GM13976 (cell line): ENCODE results near the gene ZNF444.

ENCODE experiments used
- DNase-seq: peaks from one replicate; pipeline ENCODE4 v3.0.0; 2012; ENCODE audit warnings: low spot score
- CTCF ChIP-seq: IDR thresholded peaks from 2 replicates; pipeline ENCODE4 v1.5.1; 2012; ENCODE audit warnings: borderline replicate concordance, mild to moderate bottlenecking; ENCODE audit not compliant: insufficient read depth; ENCODE audit errors: extremely low read depth, missing control alignments, control extremely low read depth
- in situ Hi-C: fragments of 300-500 bp; cut with MboI; formaldehyde crosslinking; loops from one replicate; pipeline ENCODE4 v1.12.0; 2022; ENCODE audit warnings: low sequenced_read_pairs, mixed read lengths, inconsistent platforms; ENCODE audit not compliant: unreplicated experiment

Gene ZNF444

DNA sequence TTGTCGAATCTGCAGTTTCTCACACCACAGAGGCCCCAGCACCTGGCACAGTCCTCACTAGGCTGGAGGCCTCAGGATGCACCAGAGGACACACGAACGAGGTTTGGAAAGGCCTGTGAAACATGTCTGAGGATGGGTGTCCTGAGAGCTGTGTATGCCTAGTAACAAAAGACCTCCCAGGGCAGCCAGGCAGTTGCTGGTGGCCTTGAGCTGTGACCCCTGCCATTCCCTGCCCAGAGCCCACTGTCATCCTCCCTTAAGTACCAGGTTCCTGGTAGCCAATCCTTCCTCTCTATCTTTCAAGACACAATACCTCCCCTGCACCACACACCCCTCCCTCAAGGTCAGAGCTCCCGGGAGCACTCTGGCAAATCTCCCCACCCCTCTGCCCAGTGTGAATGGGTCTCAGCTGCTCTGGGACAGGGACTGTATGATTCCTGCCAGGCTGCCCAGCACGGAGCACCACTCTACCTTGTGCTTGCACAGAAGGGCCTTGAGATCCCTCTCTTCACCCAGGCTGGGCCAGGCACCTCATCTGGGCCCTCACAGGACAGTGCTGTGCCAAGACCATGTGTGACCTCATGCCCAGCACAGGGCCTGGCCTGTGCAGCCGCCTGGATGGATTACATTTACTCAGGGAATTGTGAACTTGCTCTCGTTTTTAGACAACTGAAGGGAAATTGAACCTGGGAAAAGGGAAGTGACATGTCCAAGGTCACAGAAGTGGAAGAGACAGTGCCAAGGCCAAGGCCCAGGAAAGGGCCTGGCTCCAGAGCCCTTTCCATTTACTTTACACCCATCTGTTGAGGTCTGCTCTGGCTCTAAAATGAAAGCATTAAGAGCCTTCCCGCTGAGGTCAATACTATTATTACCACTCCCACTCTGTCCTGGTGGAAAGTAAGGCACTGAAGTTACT lies 22.2 kb upstream of the ZNF444 start:
- DNase-seq = no peak
- in situ Hi-C loops = no loop called here
- no peak for TF ChIP-seq CTCF

DNA sequence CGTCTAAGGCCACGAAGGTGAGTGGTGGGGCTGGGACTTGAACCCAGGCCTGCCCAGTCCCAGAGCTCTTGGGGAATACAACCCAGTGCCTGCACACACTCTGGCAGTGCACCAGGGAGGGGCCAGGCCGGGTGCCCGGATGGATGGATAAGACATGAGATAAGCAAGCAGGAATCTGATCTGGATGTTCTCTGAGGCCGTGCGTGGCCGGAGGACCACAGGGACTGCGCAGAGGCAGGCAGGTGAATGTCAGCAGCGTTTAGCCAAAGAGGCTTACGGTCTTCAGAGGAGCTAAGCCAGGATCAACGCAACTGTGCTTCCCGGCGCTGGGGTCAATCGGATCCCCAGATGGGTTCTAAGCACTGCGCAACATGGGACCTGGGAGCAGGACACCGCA lies 21.5 kb upstream of the ZNF444 start:
- DNase-seq = no peak
- TF ChIP-seq CTCF = no peak

DNA sequence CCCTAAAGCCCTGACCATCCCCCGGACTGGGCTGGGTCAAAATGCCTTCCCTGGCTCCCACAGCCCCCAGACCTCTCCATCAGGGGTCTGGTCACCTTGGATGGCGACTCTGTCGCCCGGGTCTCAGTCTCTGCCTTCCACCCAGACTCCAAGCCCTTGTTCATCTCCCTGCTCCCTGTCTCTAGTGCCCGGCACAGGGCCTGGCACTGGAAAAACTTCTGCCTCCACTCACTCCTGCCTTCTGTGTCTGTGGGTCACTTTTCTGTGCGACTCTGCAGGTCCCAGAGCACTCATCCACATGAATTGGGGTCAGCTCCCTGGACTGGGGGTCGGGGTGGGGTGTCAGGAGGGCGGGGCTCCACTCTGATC lies 21.1 kb upstream of the ZNF444 start:
- no peak for TF ChIP-seq CTCF
- no peak for DNase-seq
- in situ Hi-C loops = no loop called here

More for the DNA sequence above, 21.5 kb upstream of the ZNF444 start:
- in situ Hi-C loops = no loop called here

- peak; percentile 92 for DNase-seq
- in situ Hi-C loops = no loop called here
- peak; percentile 11 for TF ChIP-seq CTCF
Observed at GRCh38 chr19:56120371-56121179, 20.5 kb upstream of the ZNF444 start.

DNA sequence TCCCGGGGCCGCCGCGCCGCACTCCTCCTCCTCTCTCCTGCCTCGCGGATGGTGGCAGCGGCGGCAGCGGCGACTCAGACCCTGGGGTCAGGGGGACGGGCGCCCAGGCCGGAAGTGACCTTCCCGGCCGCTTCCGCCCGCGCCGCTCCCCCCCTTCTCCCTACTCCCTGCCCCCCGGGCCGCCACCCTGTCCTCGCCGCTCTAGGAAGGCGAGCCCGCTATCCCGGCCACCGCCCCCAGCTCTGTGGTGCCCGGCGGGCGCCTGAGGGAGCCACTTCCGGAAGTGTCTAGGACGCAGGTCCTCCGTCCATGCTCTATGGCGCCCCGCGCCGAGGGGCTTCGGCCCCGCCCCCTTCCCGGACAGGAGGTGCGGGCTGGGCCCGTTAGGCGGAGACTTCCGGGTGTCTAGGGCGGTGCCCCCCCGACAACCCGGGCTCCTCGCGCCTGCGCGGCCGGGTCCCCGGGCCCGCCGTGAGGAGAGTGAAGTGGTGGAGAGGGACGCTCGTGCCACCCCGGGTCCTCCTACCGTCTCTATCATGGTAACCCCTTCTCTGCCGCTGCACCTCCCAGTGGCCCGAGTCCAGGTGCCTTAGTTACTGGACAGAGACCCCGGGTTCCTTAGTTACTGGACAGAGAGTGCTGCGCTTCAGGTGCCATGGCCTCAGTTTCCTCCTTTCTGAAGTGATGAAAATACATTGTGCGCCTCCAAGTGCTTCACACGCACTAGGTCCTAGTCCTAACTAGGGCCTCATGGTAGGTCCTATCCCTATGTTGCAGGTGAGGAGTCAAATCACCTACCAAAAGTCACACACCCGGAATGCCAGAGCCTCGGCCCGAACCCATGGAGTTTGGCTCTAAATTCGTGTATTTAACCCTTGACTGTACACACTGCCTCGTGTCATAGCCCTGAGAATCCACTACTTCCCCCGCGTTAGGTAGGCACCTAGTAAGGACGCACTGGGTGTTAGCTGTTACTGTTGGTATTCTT lies 19.6 kb upstream of the ZNF444 start, which contains the start of gene ZNF787:
Gene ZNF787 (minus strand): TSS at position 116 of the 988 bp plus-strand sequence. CDS start 18,078 bp downstream, outside the sequence.
- in situ Hi-C loops = no loop called here
- peak; percentile 97 for DNase-seq

More for the DNA sequence above, 19.6 kb upstream of the ZNF444 start, which contains the start of gene ZNF787:
- no peak for TF ChIP-seq CTCF
